Measurements from ENCODE around the gene MAPT. TPM values are rescaled to one million over a fixed set of nuclear protein-coding genes. Genes with fewer than 3 reads are reported as not detected.

MAPT gene
- total and polyA plus RNA-seq, 2 of the 13 experiments (the other 11 are each of a cell fraction or from before 2014, with no cell fraction given) = 2.1 to 2.8 TPM

- peak; percentile 54; the same call in 1 of the 2 replicates for TF ChIP-seq GATAD1 (CRISPR knock-in tag; IDR thresholded peaks at IDR 0.05)
- TF ChIP-seq, protein P1, sequence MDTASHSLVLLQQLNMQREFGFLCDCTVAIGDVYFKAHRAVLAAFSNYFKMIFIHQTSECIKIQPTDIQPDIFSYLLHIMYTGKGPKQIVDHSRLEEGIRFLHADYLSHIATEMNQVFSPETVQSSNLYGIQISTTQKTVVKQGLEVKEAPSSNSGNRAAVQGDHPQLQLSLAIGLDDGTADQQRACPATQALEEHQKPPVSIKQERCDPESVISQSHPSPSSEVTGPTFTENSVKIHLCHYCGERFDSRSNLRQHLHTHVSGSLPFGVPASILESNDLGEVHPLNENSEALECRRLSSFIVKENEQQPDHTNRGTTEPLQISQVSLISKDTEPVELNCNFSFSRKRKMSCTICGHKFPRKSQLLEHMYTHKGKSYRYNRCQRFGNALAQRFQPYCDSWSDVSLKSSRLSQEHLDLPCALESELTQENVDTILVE (CRISPR knock-in tag; IDR thresholded peaks at IDR 0.05) = no peak
- TF ChIP-seq, protein P2, sequence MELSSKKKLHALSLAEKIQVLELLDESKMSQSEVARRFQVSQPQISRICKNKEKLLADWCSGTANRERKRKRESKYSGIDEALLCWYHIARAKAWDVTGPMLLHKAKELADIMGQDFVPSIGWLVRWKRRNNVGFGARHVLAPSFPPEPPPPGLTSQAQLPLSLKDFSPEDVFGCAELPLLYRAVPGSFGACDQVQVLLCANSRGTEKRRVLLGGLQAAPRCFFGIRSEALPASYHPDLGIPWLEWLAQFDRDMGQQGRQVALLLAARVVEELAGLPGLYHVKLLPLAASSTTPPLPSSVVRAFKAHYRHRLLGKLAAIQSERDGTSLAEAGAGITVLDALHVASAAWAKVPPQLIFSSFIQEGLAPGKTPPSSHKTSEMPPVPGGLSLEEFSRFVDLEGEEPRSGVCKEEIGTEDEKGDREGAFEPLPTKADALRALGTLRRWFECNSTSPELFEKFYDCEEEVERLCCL (CRISPR knock-in tag; IDR thresholded peaks at IDR 0.05; ENCODE audit: borderline replicate concordance) = no peak
- peak; percentile 95; the same call in 1 of the 2 replicates for TF ChIP-seq ZMYM3 (CRISPR knock-in tag; IDR thresholded peaks at IDR 0.05)
- TF ChIP-seq ZNF788 (CRISPR knock-in tag; IDR thresholded peaks at IDR 0.05; ENCODE audit: borderline replicate concordance) = peak; percentile 83; the same call in 1 of the 2 replicates
- peak; percentile 73; the same call in 1 of the 2 replicates for TF ChIP-seq ZFP90 (CRISPR knock-in tag; IDR thresholded peaks at IDR 0.05; ENCODE audit: borderline replicate concordance)
- TF ChIP-seq, protein P3, sequence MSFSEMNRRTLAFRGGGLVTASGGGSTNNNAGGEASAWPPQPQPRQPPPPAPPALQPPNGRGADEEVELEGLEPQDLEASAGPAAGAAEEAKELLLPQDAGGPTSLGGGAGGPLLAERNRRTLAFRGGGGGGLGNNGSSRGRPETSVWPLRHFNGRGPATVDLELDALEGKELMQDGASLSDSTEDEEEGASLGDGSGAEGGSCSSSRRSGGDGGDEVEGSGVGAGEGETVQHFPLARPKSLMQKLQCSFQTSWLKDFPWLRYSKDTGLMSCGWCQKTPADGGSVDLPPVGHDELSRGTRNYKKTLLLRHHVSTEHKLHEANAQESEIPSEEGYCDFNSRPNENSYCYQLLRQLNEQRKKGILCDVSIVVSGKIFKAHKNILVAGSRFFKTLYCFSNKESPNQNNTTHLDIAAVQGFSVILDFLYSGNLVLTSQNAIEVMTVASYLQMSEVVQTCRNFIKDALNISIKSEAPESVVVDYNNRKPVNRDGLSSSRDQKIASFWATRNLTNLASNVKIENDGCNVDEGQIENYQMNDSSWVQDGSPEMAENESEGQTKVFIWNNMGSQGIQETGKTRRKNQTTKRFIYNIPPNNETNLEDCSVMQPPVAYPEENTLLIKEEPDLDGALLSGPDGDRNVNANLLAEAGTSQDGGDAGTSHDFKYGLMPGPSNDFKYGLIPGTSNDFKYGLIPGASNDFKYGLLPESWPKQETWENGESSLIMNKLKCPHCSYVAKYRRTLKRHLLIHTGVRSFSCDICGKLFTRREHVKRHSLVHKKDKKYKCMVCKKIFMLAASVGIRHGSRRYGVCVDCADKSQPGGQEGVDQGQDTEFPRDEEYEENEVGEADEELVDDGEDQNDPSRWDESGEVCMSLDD (CRISPR knock-in tag; IDR thresholded peaks at IDR 0.05; ENCODE audit: borderline replicate concordance) = peak; percentile 76; the same call in 1 of the 2 replicates
- TF ChIP-seq TFAP4 (IDR thresholded peaks at IDR 0.05; ENCODE audit: borderline replicate concordance, low read depth) = peak; percentile 89
- no peak for TF ChIP-seq ZNF552 (CRISPR knock-in tag; IDR thresholded peaks at IDR 0.05; ENCODE audit: borderline replicate concordance)
- TF ChIP-seq, protein P4, sequence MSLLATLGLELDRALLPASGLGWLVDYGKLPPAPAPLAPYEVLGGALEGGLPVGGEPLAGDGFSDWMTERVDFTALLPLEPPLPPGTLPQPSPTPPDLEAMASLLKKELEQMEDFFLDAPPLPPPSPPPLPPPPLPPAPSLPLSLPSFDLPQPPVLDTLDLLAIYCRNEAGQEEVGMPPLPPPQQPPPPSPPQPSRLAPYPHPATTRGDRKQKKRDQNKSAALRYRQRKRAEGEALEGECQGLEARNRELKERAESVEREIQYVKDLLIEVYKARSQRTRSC (CRISPR knock-in tag; IDR thresholded peaks at IDR 0.05; ENCODE audit: low read depth) = no peak
- TF ChIP-seq NR2F1 (CRISPR knock-in tag; IDR thresholded peaks at IDR 0.05) = 0 out of 4 replicates have a peak, but pooled peaks of 1 of the 2 experiments have one; percentile 10
- TF ChIP-seq KDM5B (CRISPR knock-in tag; IDR thresholded peaks at IDR 0.05; ENCODE audit: borderline replicate concordance) = peak; percentile 47; the same call in 1 of the 2 replicates
- TF ChIP-seq ZNF496 (CRISPR knock-in tag; IDR thresholded peaks at IDR 0.05; ENCODE audit: insufficient replicate concordance) = no peak
- no peak for TF ChIP-seq BHLHE40 (IDR thresholded peaks at IDR 0.05; ENCODE audit: low read length)
- peak; percentile 93 for TF ChIP-seq SIX1 (CRISPR knock-in tag; IDR thresholded peaks at IDR 0.05; ENCODE audit: borderline replicate concordance)
- TF ChIP-seq MIXL1 (CRISPR knock-in tag; IDR thresholded peaks at IDR 0.05) = 0 out of 2 replicates have a peak, but pooled peaks have one; percentile 63
- TF ChIP-seq CEBPG (CRISPR knock-in tag; IDR thresholded peaks at IDR 0.05) = peak; percentile 3; the same call in 1 of the 2 replicates
- TF ChIP-seq, protein P5, sequence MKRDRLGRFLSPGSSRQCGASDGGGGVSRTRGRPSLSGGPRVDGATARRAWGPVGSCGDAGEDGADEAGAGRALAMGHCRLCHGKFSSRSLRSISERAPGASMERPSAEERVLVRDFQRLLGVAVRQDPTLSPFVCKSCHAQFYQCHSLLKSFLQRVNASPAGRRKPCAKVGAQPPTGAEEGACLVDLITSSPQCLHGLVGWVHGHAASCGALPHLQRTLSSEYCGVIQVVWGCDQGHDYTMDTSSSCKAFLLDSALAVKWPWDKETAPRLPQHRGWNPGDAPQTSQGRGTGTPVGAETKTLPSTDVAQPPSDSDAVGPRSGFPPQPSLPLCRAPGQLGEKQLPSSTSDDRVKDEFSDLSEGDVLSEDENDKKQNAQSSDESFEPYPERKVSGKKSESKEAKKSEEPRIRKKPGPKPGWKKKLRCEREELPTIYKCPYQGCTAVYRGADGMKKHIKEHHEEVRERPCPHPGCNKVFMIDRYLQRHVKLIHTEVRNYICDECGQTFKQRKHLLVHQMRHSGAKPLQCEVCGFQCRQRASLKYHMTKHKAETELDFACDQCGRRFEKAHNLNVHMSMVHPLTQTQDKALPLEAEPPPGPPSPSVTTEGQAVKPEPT (CRISPR knock-in tag; IDR thresholded peaks at IDR 0.05; ENCODE audit: low read depth) = peak; percentile 58; the same call in 1 of the 2 replicates
- TF ChIP-seq ZFP36L1 (CRISPR knock-in tag; IDR thresholded peaks at IDR 0.05) = peak; percentile 53; the same call in 1 of the 2 replicates
Observed at GRCh38 chr17:46003907-46004748, 109.8 kb downstream of the MAPT start (continued).

All from HepG2 (cell line).